SH-SY5Y (cell line): ENCODE data around the gene ITGB1BP2.

ENCODE experiments used
- GATA2 ChIP-seq: IDR thresholded peaks from 2 replicates; pipeline ENCODE4 v1.6.1; 2011; ENCODE audit warnings: mild to moderate bottlenecking, low read depth, low read length
- GATA3 ChIP-seq: IDR thresholded peaks from 2 replicates; pipeline ENCODE4 v1.6.1; 2011; ENCODE audit warnings: low read depth, mild to moderate bottlenecking, low read length, moderate library complexity

Gene ITGB1BP2

GRCh38 chrX:71296806-71297205, 4.7 kb upstream of the ITGB1BP2 start:
- TF ChIP-seq GATA2 (no peak), GATA3 (no peak)

GRCh38 chrX:71298119-71298518, 3.4 kb upstream of the ITGB1BP2 start:
- no peak for TF ChIP-seq GATA2
- no peak for TF ChIP-seq GATA3

- no peak for TF ChIP-seq GATA2
- TF ChIP-seq GATA3: no peak
Observed at GRCh38 chrX:71302461-71303213, 1.1 kb downstream of the ITGB1BP2 start.

DNA sequence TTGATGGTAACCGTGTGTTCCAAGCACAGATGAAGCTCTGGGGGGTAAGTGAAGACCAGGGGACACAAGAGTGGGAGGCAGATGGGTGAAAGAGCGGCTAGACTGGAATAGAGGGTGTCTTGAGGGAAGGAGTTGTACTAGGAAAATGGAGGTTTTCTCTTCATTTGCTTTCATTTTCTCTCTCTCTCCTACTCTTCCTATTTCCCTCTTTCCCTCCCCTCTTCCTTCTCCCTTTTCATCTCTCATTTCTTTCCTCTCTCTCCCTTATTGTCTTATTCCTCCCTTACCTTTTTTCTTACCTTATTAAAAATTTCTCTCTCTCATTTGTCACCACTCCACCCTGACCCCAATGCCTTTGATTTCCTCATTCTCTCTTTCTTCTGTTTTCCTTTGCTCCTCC, 3.0 kb downstream of the ITGB1BP2 start:
- TF ChIP-seq GATA3 (no peak), GATA2 (no peak)

GRCh38 chrX:71315917-71316316, 14.4 kb downstream of the ITGB1BP2 start:
- no peak for TF ChIP-seq GATA3

GRCh38 chrX:71320126-71320525, 18.6 kb downstream of the ITGB1BP2 start:
- TF ChIP-seq GATA2 (no peak), GATA3 (no peak)

GRCh38 chrX:71321731-71322130, 20.2 kb downstream of the ITGB1BP2 start:
- TF ChIP-seq GATA3 (no peak), GATA2 (no peak)

- no peak for TF ChIP-seq GATA3
- no peak for TF ChIP-seq GATA2
Observed at GRCh38 chrX:71326394-71326793, 24.8 kb downstream of the ITGB1BP2 start.
